Measurements from ENCODE around the gene DGKA. TPM values are rescaled to one million over a fixed set of nuclear protein-coding genes. Genes with fewer than 3 reads are reported as not detected.

The DGKA gene
- total and polyA plus RNA-seq, 2 of the 13 experiments (the other 11 are each of a cell fraction or from before 2014, with no cell fraction given), result 2.4 to 5.4 TPM

DNA sequence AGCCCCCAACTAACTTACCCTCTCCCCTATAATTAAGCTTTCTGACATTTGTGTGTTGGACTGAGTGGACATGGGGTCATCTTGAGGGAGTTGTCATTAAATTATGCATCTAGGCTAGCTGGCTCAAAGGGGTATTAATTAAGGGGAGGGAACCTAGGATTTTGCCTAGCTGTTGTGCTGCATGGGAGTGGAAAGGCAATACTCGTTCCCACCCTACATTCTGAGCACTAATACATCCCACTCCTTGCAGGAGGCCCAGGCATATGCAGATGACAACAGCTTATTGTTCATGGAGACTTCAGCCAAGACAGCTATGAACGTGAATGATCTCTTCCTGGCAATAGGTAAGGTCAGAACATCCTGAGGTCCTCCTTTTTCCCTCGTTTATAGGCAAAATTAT lies 60.1 kb downstream of the DGKA start (continued):
- TF ChIP-seq ZNF276 (CRISPR knock-in tag; IDR thresholded peaks at IDR 0.05; ENCODE audit: low read depth) (no peak), KDM3A (CRISPR knock-in tag; IDR thresholded peaks at IDR 0.05; ENCODE audit: low read depth) (no peak), NFE2 (CRISPR knock-in tag; IDR thresholded peaks at IDR 0.05) (no peak), AKAP8 (CRISPR knock-in tag; IDR thresholded peaks at IDR 0.05) (no peak), ZZZ3 (CRISPR knock-in tag; IDR thresholded peaks at IDR 0.05; ENCODE audit: borderline replicate concordance) (no peak), STAT5B (CRISPR knock-in tag; IDR thresholded peaks at IDR 0.05) (no peak)

GRCh38 chr12:55993230-55993853 lies 62.4 kb downstream of the DGKA start:
- in situ Hi-C loops (cut with HindIII; ENCODE audit: extremely low pct_ligation_motif_present, low pct_unique_long_range_greater_than_20kb), result no loop called here
- H3K79me2 ChIP-seq (ENCODE audit: insufficient read depth, low read length), result peaks cover 11% of the 10 kb centered on the region
- CTCF ChIA-PET (ENCODE audit: low intra/inter-chr PET ratio, low total read pairs), result no interaction called here
- no peak overlapping the region for H2AFZ ChIP-seq (ENCODE audit: low read length)
- DNase-seq (ENCODE audit: low spot score) (no peak), ATAC-seq (no peak), FAIRE-seq (no peak)
- BruUV-seq (replicated peaks), result TSS peak; percentile 22
- H4K20me1 ChIP-seq (ENCODE audit: insufficient read depth, low read length), result no peaks in the 10 kb centered on the region
- no peak overlapping the region for H3K4me3 ChIP-seq (replicated peaks in 1 of 3; ENCODE audit: insufficient read depth in 1 of 3, low read depth in 2 of 3, low read length in 3 of 3)
- H3K27ac ChIP-seq (ENCODE audit: extremely low read length, insufficient read depth, low read length), result no peak overlapping the region
- peaks cover 26% of the 10 kb centered on the region for H3K4me1 ChIP-seq (ENCODE audit: insufficient read depth, low read length)
- no peak overlapping the region for H3K9ac ChIP-seq (ENCODE audit: insufficient read depth, low read depth, low read length)
- TF ChIP-seq KAT2B (IDR thresholded peaks at IDR 0.05; ENCODE audit: borderline replicate concordance, low read depth, low read length) (no peak), ZNF792 (CRISPR knock-in tag; IDR thresholded peaks at IDR 0.05) (no peak), DPF2 (CRISPR knock-in tag; IDR thresholded peaks at IDR 0.05; ENCODE audit: borderline replicate concordance, low read depth) (no peak), EP300 (IDR thresholded peaks at IDR 0.05; ENCODE audit: low read depth in 2 of 2, low read length in 2 of 2) (no peak), EP300 (CRISPR knock-in tag; IDR thresholded peaks at IDR 0.05; ENCODE audit: borderline replicate concordance) (no peak), ZNF101 (CRISPR knock-in tag; IDR thresholded peaks at IDR 0.05; ENCODE audit: borderline replicate concordance, low read depth) (no peak), SNAPC2 (CRISPR knock-in tag; IDR thresholded peaks at IDR 0.05) (no peak), ZNF589 (CRISPR knock-in tag; conservative IDR thresholded peaks at IDR 0.05) (no peak)
- TF ChIP-seq, protein P1, sequence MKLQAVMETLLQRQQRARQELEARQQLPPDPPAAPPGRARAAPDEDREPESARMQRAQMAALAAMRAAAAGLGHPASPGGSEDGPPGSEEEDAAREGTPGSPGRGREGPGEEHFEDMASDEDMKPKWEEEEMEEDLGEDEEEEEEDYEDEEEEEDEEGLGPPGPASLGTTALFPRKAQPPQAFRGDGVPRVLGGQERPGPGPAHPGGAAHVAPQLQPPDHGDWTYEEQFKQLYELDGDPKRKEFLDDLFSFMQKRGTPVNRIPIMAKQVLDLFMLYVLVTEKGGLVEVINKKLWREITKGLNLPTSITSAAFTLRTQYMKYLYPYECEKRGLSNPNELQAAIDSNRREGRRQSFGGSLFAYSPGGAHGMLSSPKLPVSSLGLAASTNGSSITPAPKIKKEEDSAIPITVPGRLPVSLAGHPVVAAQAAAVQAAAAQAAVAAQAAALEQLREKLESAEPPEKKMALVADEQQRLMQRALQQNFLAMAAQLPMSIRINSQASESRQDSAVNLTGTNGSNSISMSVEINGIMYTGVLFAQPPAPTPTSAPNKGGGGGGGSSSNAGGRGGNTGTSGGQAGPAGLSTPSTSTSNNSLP (IDR thresholded peaks at IDR 0.05; ENCODE audit: low read depth, low read length), result no peak
- no peak overlapping the region for H3K4me2 ChIP-seq (ENCODE audit: low read depth, low read length)
- POLR2A ChIA-PET, result interaction anchor here (0.8 to 1.2 kb wide), 2 partner anchors 17 to 66 kb away, joined by 3 read pairs; no protein-coding TSS in a partner anchor
- peaks cover 18 to 48% of the 10 kb centered on the region in 2 experiments for H3K36me3 ChIP-seq (replicated peaks in 1 of 2; ENCODE audit: control insufficient read depth in 1 of 2, insufficient read depth in 2 of 2, low read length in 2 of 2)
- WGBS (ENCODE audit: low lambda C conversion rate), result 98% methylated on average over 4 of the region's 4 CpGs
- intact Hi-C loops (cut with micrococcal nuclease; ENCODE audit: unreplicated experiment), result no loop called here
- H3K27me3 ChIP-seq (ENCODE audit: control insufficient read depth in 1 of 2, insufficient read depth in 2 of 2, low read length in 2 of 2), result peaks cover 0 to 3% of the 10 kb centered on the region in 2 experiments; a peak in 1 of 5 replicates
- H3K9me3 ChIP-seq (ENCODE audit: low read length), result no peaks in the 10 kb centered on the region
